Ishikawa (cell line): Measurements from ENCODE around the gene CDH23.
A peak's percentile ranks its signal among the peaks of the same experiment; 100 is the strongest.

ENCODE experiments used
- CEBPB ChIP-seq: IDR thresholded peaks from 2 replicates; pipeline ENCODE4 v1.6.1; 2012
- CREB1 ChIP-seq: IDR thresholded peaks from 2 replicates; pipeline ENCODE4 v1.6.1; 2012; ENCODE audit warnings: low read depth
- EGR1 ChIP-seq: IDR thresholded peaks from 2 replicates; pipeline ENCODE4 v1.6.1; 2012
- EP300 ChIP-seq: IDR thresholded peaks from 2 replicates; pipeline ENCODE4 v1.6.1; 2012; ENCODE audit warnings: borderline replicate concordance
- FOXM1 ChIP-seq: IDR thresholded peaks from 2 replicates; pipeline ENCODE4 v1.6.1; 2012; ENCODE audit warnings: low read depth, borderline replicate concordance
- NFIC ChIP-seq: IDR thresholded peaks from 2 replicates; pipeline ENCODE4 v1.6.1; 2012
- RAD21 ChIP-seq: IDR thresholded peaks from 2 replicates; pipeline ENCODE4 v1.6.1; 2012; ENCODE audit warnings: low read depth
- TAF1 ChIP-seq: IDR thresholded peaks from 2 replicates; pipeline ENCODE4 v1.6.1; 2012; ENCODE audit warnings: low read depth, mild to moderate bottlenecking
- TCF12 ChIP-seq: IDR thresholded peaks from 2 replicates; pipeline ENCODE4 v1.6.1; 2012; ENCODE audit warnings: low read depth
- TEAD4 ChIP-seq: IDR thresholded peaks from 2 replicates; pipeline ENCODE4 v1.6.1; 2012
- YY1 ChIP-seq: IDR thresholded peaks from 2 replicates; pipeline ENCODE4 v1.6.1; 2012; ENCODE audit warnings: low read depth
- ZBTB7A ChIP-seq: IDR thresholded peaks from 2 replicates; pipeline ENCODE4 v1.6.1; 2012; ENCODE audit warnings: low read depth
- TF ChIP-seq, protein P1 (sequence below): IDR thresholded peaks from 2 replicates; pipeline ENCODE4 v1.6.1; 2012
- TF ChIP-seq, protein P2 (sequence below): IDR thresholded peaks from 2 replicates; pipeline ENCODE4 v1.6.1; 2012; ENCODE audit warnings: low read depth, mild to moderate bottlenecking
- TF ChIP-seq, protein P3 (sequence below): IDR thresholded peaks from 2 replicates; pipeline ENCODE4 v1.6.1; 2012

CDH23 gene

GRCh38 chr10:71790749-71791440 lies 394.2 kb downstream of the CDH23 start:
- TF ChIP-seq FOXM1 (no peak), CREB1 (no peak), EP300 (no peak), RAD21 (no peak), EGR1 (no peak)
- TF ChIP-seq, protein P1, sequence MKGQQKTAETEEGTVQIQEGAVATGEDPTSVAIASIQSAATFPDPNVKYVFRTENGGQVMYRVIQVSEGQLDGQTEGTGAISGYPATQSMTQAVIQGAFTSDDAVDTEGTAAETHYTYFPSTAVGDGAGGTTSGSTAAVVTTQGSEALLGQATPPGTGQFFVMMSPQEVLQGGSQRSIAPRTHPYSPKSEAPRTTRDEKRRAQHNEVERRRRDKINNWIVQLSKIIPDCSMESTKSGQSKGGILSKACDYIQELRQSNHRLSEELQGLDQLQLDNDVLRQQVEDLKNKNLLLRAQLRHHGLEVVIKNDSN: no peak

DNA sequence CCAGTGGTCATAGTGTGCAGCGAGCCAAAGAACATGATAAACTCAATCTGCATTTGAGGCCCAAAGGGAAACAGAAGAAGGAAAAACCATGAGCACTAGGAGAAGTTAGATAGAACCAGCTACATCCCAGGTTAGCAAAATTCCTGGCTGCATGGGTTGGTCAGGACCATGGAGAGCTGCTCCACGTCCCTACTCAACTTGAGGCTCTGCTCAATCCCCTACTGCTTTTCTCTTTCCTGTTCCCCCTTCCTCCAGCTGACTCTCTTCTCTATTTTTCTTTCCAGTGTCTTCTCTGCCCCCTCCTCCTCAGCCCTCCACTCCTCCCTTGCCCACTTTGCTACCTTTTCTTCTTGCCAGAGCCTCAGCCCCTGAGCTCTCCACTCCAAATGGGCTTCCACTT lies 398.5 kb downstream of the CDH23 start:
- TF ChIP-seq, protein P2, sequence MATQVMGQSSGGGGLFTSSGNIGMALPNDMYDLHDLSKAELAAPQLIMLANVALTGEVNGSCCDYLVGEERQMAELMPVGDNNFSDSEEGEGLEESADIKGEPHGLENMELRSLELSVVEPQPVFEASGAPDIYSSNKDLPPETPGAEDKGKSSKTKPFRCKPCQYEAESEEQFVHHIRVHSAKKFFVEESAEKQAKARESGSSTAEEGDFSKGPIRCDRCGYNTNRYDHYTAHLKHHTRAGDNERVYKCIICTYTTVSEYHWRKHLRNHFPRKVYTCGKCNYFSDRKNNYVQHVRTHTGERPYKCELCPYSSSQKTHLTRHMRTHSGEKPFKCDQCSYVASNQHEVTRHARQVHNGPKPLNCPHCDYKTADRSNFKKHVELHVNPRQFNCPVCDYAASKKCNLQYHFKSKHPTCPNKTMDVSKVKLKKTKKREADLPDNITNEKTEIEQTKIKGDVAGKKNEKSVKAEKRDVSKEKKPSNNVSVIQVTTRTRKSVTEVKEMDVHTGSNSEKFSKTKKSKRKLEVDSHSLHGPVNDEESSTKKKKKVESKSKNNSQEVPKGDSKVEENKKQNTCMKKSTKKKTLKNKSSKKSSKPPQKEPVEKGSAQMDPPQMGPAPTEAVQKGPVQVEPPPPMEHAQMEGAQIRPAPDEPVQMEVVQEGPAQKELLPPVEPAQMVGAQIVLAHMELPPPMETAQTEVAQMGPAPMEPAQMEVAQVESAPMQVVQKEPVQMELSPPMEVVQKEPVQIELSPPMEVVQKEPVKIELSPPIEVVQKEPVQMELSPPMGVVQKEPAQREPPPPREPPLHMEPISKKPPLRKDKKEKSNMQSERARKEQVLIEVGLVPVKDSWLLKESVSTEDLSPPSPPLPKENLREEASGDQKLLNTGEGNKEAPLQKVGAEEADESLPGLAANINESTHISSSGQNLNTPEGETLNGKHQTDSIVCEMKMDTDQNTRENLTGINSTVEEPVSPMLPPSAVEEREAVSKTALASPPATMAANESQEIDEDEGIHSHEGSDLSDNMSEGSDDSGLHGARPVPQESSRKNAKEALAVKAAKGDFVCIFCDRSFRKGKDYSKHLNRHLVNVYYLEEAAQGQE: peak; percentile 95
- no peak for TF ChIP-seq TCF12
- no peak for TF ChIP-seq CEBPB
- no peak for TF ChIP-seq RAD21
- TF ChIP-seq TAF1: no peak

- no peak for TF ChIP-seq TAF1
- no peak for TF ChIP-seq ZBTB7A
- no peak for TF ChIP-seq YY1
- no peak for TF ChIP-seq CEBPB
- TF ChIP-seq RAD21: no peak
- TF ChIP-seq, protein P2: no peak
- TF ChIP-seq FOXM1: no peak
- TF ChIP-seq, protein P1: no peak
- TF ChIP-seq, protein P3, sequence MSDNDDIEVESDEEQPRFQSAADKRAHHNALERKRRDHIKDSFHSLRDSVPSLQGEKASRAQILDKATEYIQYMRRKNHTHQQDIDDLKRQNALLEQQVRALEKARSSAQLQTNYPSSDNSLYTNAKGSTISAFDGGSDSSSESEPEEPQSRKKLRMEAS: no peak
- no peak for TF ChIP-seq EGR1
- no peak for TF ChIP-seq TEAD4
- no peak for TF ChIP-seq EP300
- TF ChIP-seq TCF12: no peak
- TF ChIP-seq NFIC: no peak
- no peak for TF ChIP-seq CREB1
These were observed 400.2 kb downstream of the CDH23 start for GRCh38 chr10:71796749-71797405.

- TF ChIP-seq TAF1: no peak
- no peak for TF ChIP-seq TCF12
- no peak for TF ChIP-seq RAD21
- no peak for TF ChIP-seq YY1
- TF ChIP-seq ZBTB7A: no peak
- no peak for TF ChIP-seq TEAD4
- TF ChIP-seq, protein P3: no peak
- no peak for TF ChIP-seq CREB1
- no peak for TF ChIP-seq FOXM1
- no peak for TF ChIP-seq CEBPB
- no peak for TF ChIP-seq EGR1
- TF ChIP-seq, protein P1: no peak
- no peak for TF ChIP-seq EP300
- TF ChIP-seq, protein P2: no peak
- TF ChIP-seq NFIC: no peak
These were observed 401.0 kb downstream of the CDH23 start for GRCh38 chr10:71797533-71798307.
